SK-N-DZ (cell line): Measurements from ENCODE around the gene PRKCQ. TPM values are rescaled to one million over a fixed set of nuclear protein-coding genes. Genes with fewer than 3 reads are reported as not detected.

Experiments used
- DNase-seq: peaks from one replicate; pipeline ENCODE4 v3.0.0-alpha.2; 2015; ENCODE audit warnings: low spot score
- polyA plus RNA-seq, 2 experiments: library from polyadenylated mRNA; depleted of rRNA; stranded (reverse); fragments of >200 nt; gene quantifications; 2 replicates each; pipeline ENCODE4 v1.2.3, GENCODE V29; 2014

Gene PRKCQ
- polyA plus RNA-seq (2014; cell fraction: cytosol; rRNA removed): 0.07 and 0.35 TPM in 2 replicates
- not detected in 2 replicates for polyA plus RNA-seq (2014; cell fraction: nucleus; rRNA removed)

- no peak for DNase-seq
Measured at GRCh38 chr10:6579904-6580278, at the start of gene PRKCQ. PRKCQ (minus strand) TSS chr10:6580276; CDS start chr10:6515135, 65,141 bp downstream.

GRCh38 chr10:6625428-6625827, 45.4 kb upstream of the PRKCQ start:
- DNase-seq: no peak

GRCh38 chr10:6624392-6624791, 44.3 kb upstream of the PRKCQ start:
- no peak for DNase-seq

GRCh38 chr10:6622921-6623320, 42.8 kb upstream of the PRKCQ start:
- no peak for DNase-seq

DNA sequence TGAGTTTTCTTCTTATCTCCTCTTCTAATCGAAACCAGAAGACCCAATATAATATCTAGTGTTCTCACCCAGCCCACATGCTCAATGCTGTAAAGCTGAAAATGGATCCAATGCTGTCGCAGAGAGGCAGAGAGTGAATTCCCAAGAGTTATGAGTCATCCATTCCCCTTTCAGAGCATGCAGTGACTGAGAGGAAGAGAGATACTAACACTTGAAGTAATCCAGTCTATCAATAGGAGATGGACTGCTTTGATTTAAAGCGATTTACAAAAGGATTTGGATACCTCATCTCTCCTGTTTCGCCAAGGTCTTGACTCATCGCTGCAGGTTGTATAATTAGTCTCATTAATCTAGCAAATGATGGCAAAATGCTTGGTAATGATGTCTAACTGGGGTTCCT, 41.5 kb upstream of the PRKCQ start:
- DNase-seq: no peak

DNA sequence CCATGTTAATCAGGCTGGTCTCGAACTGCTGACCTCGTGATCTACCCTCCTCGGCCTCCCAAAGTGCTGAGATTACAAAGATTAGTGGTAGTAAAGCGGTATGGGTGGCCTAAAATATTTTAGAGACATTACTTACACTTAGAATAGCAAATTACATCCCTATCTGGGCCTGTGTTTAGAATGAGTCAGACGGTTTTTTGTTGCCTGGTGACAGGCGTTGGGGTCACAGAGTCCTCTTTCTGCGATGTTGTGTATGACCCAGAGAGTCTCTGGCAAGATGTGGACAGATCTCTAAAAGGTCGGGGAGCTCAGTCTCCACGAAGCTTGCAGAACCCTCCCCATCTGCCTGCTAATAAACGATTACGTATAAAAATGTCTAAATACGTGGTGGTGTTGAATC, 39.6 kb upstream of the PRKCQ start:
- DNase-seq: no peak

DNA sequence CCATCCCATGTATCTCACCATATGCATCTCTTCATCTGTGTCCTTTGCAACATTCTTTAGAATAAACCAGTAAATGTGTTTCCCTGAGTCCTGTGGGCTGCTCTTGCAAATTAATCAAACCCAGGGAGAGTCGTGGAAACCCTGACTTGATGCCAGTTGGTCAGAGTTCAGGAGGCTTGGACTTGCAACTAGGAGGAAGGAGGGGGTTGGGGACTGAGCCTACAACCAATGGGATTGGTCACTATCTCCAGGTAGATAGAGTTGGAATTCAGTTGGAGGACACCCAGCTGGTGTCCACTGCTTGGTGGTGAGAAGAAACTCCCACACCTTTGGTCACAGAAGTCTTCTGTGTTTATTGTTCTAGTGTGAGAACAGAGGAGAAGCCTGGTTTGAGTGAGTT, 38.3 kb upstream of the PRKCQ start:
- DNase-seq: no peak

GRCh38 chr10:6617309-6618076, 37.4 kb upstream of the PRKCQ start:
- no peak for DNase-seq

DNA sequence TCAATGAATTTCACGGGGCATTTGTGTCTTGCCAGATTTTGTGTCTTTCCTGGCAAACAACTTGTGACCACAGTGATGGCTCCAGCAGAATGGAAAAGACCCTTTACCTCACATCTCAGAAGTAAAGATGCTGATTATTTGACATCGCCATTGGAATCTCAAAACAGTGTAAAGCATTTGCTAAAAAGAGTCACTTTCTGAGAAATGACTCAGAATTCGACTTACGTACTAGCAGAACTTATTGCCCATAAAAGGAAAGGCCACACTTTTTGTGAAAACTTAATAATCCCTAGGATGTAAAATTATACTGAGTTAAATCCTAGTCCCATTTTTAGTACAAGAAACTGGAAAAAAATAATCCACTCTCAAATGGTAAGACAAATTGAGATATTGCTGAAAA, 35.9 kb upstream of the PRKCQ start:
- no peak for DNase-seq

- no peak for DNase-seq
Measured at GRCh38 chr10:6612371-6612770, 32.3 kb upstream of the PRKCQ start.

DNA sequence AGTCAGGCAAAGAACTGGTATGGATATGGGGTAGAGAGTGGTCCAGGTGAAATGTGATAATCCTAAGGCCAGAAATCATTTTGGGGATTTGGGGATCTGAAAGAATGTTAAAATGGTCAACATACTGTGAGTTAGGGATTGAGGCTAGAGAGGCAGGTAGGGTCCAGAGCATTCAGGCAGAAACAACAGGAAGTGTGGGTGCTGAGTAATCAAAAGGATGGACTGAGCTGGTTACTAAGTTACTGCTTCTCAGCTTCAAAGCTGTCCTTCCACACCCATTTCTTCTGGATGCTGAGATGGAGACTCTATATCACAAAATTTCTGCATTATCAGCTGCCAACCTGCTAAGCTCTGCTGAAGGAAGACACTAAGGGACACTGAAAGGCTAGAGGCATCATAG, 30.6 kb upstream of the PRKCQ start:
- DNase-seq: no peak

DNA sequence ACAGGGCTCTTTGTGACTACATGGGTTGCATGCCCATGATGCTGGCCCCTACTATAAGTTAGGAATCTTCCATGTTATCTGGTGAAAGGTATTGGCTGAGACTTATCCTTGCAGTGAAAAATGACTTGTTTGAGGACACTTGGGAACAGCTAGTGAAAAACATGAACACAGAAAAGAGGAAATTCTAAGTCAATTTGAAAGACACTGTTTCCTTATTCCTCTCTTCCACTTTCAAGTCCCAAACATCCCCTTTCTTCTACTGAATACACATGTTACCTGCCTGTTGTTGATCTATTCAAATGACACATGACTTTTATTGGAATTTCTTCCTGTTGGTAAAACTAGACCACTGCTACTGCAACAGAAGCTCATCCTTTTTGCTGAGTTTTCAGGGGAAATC, 29.5 kb upstream of the PRKCQ start:
- DNase-seq: no peak

DNA sequence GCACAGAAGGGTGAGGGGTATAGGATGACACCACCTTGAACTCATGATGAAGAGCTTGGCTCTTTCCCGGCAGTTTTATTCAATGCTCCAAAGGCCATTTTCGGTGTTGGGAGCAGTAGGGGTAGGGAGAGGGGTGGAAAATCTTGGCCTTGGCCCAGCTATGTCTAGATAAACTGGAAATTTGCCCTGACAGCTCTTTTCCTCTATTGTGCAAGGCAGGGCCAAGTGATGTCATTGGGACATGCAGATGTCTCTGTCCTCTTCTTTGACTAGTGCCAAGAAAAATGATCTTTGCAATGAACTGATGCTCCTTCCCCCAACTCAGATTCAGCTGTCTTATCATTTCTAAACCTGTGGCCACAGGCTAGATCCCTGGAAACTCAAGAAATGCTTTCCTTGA, 27.7 kb upstream of the PRKCQ start:
- no peak for DNase-seq

- no peak for DNase-seq
Measured at GRCh38 chr10:6607182-6607581, 27.1 kb upstream of the PRKCQ start.

GRCh38 chr10:6603142-6604125, 23.4 kb upstream of the PRKCQ start:
- DNase-seq: no peak

GRCh38 chr10:6602700-6603084, 22.6 kb upstream of the PRKCQ start:
- DNase-seq: no peak

- no peak for DNase-seq
Measured at GRCh38 chr10:6602026-6602699, 22.1 kb upstream of the PRKCQ start.

DNA sequence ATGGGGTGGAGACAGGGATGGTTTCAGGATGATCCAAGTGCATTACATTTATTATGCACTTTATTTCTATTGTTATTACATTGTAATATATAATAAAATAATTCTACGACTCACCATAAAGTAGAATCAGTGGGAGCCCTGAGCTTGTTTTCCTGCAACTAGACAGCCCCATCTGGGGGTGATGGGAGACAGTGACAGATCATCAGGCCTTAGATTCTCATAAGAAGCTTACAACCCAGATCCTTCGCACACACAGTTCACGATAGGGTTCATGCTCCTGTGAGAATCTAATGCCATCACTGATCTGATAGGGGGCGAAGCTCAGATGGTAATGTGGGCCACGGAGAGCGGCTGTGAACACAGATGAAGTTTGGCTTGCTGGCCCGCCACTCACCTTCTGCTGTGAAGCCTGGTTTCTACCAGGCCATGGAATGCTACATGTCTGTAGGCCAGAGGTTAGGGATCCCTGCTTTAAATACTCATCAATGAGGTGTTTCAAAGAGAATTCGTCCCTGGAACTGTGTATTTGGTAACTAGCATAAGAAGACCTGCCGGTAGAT, 21.2 kb upstream of the PRKCQ start:
- no peak for DNase-seq

- no peak for DNase-seq
Measured at GRCh38 chr10:6600224-6600987, 20.3 kb upstream of the PRKCQ start.

GRCh38 chr10:6598679-6599078, 18.6 kb upstream of the PRKCQ start:
- no peak for DNase-seq

DNA sequence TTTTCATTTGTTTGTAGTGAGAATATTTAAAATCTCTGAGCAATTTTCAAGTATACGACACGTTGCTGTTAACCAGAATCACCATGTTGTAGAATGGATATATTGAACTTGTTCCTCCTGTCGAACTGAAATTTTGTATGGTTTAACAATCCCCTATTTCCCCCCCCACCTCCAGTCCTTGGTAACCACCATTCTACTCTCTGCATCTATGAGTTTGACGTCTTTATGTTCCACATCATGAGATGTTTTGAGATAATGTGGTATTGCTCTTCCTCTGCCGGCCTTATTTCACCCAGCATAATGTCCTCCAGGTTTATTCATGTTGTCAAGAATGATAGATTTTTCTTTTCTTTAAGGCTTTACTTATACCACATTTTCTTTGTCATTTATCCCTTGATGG, 17.4 kb upstream of the PRKCQ start:
- no peak for DNase-seq
